ENCODE data around the gene TSPAN9.

The TSPAN9 gene

DNA sequence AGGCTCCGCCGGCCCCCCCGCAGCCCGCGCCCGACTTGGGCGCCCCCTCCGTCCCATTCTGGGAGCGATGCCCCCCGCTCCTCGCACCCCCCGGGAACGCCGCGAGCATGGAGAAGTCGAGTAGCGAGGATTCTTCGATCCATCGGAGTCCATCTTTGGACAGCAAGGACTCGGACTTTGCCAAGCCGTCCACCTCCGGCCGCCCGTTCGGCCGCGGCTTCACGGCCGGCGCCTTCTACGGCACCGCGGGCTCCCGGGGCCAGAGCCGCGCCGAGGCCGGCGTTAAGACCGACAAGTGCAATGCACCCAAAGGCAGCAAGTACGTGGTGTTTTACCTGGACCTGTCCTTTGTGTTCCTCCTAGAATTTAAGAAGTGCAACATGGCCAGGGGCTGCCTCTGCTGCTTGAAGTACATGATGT lies 123.6 kb downstream of the TSPAN9 start:
- FAIRE-seq (no peak), DNase-seq (ENCODE audit: insufficient read length, low spot score) (no peak)

DNA sequence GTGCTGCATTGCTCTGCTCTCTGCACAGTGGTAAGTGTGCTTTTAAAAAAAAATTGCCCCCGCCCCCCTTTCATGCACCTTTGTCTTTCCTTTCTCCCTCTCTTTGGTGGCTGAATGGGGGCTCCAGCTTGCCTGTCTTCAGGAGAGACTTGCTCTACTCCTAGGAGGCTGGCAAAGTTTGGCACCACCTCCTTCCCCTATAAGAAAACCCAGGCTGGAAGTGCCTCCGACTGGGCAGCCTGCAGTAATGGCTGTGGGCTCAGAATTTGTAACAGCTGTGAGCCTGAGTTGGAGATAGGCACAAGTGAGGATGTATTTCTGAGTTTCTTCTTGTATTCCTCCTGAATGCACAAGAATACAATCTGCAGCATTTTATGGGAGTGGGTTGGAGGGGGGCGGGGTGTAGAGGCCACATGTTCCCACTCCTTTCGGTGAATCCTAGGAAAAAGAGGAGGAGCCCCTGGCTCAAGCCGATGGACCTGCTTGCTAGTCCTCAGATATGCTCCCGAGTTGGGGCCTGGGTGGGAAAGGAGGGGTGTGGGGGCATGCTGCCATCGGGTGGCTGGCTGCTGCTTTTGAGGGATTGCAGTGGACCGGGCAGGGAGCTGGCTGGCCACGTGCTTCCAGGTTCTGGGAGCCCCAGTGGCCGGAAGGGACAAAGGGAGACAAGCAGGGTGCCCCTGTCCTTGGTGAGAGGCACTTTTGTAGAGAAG lies 124.3 kb downstream of the TSPAN9 start:
- DNase-seq (ENCODE audit: insufficient read length, low spot score) = no peak
- FAIRE-seq = no peak

DNA sequence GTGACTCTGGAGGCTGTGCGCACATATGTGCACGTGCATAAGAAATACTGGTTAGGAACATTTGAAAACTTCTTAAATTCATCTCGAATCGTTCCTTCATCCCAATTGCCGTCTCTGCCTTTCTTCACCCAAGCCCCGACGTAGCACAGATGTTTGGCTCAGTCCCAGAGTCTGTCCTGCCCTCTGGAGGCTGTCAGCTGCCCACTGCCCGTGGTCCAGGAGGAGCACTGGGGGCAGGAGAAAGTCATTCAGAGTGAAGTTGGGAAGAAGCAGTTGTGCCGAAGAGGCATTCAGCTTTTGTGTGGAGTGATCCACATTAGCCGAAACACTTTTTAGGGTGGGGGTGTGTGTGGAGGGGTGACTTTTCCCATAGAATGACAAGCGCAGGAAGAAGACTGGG lies 124.9 kb downstream of the TSPAN9 start:
- DNase-seq (ENCODE audit: insufficient read length, low spot score) (no peak), FAIRE-seq (no peak)

DNA sequence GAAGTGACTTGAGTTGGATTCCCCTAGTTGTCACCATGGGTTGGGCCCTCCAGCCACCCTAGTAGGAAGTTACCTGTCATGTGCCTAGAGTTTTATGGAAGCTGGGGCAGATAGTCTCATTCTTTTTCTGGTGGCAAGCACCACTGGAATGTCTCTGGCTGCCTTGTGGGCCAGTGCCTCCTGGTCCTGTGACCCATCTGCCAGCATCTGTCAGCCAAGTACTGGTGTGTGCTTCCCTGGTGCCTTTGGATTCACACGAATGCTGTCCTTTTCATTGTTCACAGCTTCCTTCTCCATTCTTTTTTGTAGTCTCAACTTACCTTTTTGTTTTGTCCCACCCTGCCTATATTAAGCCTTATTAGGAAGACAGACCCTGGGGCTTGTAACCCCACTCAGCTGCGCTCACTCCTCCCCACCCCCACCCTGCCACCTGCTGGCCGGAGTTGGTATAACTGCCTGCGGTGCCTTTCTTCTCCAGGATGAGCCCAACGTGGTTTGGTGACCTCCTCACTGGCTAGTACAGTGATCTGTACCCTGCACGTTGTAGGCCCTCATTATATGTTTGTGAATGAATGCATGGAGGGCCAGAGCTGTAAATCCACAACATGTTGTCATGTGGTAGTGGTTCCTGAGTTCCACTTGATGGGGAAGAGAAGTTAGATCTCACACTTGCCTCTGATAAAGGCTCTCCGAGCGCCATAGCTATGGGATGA lies 125.7 kb downstream of the TSPAN9 start:
- FAIRE-seq = peak; percentile 65
- peak; percentile 83 for DNase-seq (ENCODE audit: insufficient read length, low spot score)

DNA sequence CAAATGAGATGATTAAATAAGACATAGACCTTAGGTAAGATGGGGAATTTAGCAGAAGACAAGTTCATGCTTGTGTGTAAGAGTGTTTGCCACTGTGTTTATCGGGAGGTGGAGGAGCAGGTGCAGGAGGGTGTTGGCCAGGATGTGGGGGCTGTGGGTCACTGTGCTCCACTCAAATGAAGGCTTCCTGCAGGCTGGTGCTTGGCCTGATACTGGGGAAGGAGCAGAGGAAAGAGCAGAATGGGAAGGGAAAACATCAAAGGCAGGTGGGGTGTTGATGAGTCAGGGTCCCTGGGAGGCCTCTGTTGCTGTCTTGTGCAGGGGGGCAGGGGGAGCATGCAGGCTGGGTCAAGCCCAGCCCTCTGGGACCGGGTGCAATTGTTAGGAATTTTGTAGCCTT lies 126.5 kb downstream of the TSPAN9 start:
- FAIRE-seq (no peak), DNase-seq (ENCODE audit: insufficient read length, low spot score) (no peak)

DNA sequence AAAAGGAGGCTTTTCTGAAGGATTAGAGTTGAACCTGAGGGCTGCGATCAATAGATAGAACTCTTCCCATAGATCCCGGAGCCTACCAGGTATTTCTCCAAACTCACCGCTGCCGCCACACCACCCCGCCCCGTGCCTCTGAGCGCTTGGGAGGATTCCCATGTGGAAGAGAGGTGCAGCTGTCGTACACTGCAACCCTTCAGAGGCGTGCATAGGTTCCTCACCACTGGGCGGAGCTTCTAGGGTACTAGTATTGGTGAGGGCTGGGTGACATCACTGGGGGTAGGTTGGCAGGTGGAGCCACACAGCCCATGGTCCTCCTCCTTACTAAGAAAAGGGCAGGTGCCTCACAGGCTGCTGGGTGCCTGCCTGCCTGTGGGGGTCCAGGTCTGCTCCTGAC lies 127.0 kb downstream of the TSPAN9 start:
- DNase-seq (ENCODE audit: insufficient read length, low spot score) (no peak), FAIRE-seq (no peak)

DNA sequence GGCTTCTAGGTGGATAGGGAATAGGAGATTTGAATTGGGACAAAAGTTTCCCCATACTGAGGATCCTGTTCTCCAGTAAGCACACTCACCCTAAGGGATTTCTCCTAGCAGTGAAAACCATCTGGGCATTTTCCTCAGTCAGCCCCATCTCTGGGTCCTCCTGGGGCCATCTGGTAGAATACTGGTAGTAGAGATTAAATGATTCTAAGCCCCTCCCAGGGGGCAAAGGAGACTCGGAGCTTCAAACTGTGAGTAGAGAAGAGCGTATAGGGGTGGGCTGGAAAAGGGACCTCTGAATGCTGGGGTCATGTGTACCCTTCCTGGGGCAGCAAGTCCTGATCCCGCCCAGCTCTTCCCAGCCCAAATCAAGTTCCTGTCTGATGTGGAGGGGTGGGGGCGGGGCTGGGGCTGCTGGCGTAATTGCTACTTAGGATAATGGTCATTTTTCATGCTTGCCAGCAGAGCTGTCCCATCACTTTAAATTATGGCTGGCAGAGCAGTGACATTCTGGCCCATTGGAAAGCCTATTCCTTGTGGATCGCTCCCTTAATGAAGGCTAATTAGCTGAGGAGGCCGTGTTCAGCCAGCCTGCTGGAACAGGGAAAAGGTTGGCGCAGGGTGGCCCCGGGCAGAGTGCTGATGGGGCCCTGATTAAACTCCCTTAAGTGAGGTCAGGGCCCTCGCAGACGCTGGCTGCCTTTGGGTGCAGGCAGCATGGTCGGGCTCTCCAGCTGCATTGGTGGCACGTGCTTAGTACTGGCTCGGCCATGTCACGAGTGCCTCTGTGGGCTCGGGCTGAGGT lies 127.8 kb downstream of the TSPAN9 start:
- no peak for DNase-seq (ENCODE audit: insufficient read length, low spot score)

DNA sequence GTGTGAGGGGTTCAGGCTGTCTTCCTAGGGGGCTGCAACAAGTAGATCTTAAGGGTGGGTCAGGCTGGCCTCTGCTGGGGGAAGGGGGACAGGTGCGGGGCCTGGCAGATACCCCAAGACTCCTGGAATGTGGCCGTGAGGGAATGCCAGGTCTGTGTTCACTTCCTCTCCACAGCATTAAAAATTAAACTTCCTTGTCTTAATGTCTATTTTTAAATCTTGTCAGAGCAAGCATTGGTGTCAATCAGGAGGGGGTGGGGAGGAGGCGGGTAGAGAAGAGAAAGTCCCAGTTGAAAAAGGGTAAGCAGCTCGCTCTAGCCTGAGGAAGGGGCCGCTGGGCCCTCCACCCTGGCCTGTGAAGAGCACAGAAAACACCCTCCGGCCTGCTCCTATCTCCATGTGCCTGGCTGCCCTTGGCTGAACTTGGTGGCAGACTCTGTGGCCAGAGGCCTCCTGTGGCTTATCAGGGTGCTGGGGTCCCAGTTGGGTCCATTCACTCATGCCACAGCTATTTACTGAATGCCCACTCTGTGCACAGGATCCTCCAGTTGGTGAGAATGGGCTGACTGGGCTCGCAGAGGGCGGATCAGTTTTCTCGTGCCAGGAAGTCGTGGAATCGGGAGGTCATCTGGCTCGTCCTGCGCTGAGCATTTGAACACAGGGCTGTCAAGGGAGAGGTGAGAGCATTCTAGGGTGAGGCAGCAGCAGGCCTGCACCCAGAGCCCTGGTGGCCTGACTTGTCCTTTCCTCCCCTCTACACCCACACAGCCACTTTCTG lies 128.8 kb downstream of the TSPAN9 start:
- no peak for FAIRE-seq
- DNase-seq (ENCODE audit: insufficient read length, low spot score) = no peak

More for the DNA sequence above, 127.8 kb downstream of the TSPAN9 start:
- no peak for FAIRE-seq

DNA sequence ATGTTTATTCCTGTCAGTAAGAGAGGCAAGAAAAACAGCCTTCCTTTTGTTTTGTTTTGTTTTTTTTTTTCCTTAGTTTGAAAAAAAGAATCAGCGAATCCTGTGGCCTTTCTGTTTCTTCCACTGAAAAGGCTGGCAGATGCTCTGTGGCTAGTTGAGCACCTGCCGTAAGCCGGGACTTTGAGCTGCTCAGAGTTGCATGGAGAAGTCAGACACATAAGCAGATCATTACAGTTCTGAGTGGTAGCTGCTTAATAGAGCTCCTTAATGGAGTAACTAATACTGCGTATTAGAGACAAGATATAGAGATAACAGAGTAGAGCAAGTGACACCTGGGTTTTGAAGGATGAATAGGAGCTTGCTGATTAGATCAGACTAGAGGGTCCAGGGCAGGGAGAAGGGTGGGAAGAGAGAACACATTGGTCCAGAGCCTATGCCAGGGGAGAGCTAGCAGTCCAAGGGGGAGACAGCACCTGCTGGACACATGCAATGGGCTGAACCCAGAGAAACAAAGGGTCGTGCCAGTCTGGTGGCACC lies 129.4 kb downstream of the TSPAN9 start:
- DNase-seq (ENCODE audit: insufficient read length, low spot score) (no peak), FAIRE-seq (no peak)

DNA sequence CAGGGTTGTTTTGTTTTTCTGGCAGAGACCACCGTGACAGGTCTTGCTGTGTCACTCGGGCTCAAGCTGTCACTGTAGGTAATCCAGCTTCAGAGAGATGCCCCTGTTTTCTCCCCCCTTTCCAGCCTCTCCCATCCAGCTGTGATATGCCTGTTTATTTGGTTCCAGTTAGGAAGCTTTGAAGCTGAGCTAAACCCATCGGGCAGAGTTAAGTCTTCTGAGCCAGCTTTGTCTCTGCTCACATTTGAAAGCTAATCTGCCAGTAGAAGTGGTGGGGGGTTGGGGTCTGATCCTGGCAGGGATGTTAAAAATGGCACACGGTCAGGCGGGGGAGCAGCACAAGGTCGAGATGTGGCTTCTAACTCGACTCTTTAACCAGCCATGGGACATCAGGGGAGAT lies 130.0 kb downstream of the TSPAN9 start:
- DNase-seq (ENCODE audit: insufficient read length, low spot score) = no peak
- FAIRE-seq = no peak

DNA sequence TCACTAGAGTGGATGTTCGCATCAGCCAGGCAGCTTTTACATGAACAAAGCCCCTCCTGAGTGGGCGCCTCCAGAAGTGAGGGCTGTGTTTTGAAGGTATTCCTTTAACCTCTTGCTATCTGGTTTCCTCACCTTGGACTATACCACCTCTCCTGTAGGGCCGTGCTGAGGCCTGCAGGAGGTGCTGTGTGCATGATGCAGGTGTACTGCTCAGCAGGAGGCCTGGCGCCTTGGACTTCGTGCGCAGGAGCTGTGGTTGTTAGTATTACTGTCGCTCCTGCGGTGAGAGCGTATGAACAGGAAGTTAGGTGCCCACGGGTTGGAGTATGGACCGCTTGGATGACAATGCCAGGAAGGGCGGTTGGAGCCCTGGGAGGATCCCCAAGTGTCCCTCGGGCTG lies 130.7 kb downstream of the TSPAN9 start:
- no peak for DNase-seq (ENCODE audit: insufficient read length, low spot score)
- FAIRE-seq = no peak

DNA sequence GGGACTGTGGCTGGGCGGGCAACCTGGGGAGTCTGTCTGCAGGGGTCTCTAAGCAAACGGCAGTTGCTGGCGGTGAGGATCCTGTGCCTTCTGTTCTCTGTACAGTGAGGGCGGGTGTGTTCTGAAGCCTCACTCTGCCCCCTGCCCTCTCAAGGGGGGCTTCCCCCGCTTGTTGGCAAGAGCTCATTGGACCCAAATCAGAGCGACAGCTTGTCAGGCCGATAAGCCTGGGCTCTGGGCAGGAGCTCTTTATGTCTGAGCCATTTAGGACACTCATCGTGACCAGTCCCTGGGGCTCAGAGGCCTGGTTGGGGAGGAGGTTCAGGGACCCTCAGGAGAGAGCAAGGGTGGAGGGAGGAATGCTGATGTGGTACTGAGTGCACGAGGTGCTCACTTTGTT lies 136.0 kb downstream of the TSPAN9 start:
- FAIRE-seq (no peak), DNase-seq (ENCODE audit: insufficient read length, low spot score) (no peak)

DNA sequence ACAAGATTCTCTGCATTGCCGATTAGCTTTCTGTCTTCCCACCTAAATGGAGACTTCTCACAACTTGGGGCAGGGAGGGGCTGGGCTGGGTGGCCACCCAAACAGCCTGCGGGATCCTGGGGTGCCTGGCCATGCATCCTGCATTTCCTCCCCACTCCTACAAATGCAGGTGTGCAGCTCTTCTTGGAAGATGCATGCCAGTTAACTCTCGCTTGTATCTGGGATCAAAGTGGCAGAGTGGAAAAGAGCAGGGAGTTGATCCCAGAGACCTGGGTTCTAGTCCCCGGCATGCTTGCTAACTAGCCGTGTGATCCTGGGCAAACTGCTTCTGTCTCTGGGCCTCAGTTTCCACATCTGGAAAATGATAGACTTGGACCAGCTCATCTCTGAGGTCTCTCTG lies 136.6 kb downstream of the TSPAN9 start:
- DNase-seq (ENCODE audit: insufficient read length, low spot score) (no peak), FAIRE-seq (no peak)

DNA sequence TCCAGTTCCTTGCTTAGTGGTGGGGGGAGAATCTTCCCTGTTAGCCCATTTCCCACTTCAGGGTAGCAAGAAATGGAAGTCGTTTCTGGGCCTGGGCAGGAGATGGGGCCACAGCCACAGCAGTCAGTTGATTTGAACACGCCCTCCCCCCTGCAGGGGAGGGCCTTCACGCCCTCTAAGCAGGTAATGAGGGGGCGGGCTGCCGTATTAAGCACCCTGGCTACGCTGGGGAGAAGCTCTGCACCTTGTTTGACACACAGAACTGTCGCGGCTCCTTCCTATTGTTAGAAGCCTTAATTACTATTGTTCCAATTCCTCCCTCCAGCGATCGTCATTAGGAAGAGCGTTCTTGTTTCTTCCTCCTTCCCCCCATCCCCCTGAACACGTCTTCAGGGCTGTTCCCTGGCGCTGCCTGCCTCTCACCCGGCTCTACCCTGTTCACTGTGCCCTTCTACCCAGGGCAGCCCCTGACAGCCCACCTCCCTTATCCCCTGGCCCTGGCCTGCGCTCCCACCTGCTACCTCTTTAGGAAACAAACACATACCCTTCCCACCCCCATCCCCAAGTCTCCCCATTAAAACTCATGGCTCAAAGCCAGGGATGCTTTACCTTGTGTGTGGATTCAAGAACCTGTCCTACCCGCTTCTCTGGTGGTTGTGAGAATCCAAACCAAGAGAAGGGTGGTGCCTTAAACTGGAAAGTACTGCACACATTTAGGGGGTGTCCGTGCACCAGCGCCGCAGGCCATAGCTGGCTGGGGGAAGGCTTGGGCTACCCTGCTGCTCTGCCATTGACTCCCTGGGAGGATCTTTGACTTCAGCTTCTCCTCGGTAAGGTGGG lies 137.6 kb downstream of the TSPAN9 start:
- DNase-seq (ENCODE audit: insufficient read length, low spot score) = no peak
- no peak for FAIRE-seq

DNA sequence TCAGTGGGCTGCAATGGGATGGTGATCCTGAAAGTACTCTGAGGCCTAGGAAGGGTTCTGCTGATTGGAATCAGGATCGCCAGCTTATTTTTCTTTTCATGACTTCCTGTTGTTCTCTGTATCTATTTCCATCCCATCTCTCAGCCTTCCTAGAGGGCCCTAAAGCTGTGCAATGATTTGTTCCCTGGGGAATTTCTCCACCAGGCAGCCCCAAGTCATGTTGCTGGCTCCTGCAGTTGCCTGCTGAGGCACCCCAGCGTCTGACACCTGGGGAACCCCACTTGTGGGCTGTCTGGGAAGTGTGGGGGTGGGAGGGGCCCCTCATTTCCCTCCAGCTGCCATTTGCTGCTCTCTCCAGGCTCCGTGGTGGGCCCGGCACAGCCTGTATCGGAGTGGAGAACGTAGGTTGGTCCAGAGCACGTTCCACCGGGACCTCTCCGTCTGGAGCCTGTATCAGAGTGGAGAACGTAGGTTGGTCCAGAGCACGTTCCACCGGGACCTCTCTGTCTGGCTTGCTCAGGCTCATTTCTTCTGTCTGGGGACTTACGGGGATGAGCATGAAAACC lies 138.3 kb downstream of the TSPAN9 start:
- FAIRE-seq (no peak), DNase-seq (ENCODE audit: insufficient read length, low spot score) (no peak)

DNA sequence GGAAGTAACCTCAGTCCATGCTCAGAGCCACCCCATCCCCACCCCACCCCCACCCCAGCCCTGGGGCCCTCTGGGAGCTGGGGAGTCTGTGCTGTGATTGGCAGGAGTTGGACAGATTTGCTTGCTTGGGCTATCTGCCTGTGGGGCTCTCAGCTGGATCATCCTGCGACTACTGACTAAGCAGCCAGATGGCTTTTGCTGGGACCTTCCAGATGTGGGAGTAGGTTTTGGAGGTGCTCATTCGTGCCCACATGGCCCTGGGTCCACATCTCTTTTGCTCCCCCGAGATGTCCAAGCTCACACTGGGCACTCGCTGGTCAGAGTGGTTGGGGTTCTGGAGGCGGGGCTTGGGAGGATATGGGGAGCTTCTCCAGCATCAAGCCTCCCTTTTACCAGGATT lies 138.9 kb downstream of the TSPAN9 start:
- no peak for FAIRE-seq
- no peak for DNase-seq (ENCODE audit: insufficient read length, low spot score)

DNA sequence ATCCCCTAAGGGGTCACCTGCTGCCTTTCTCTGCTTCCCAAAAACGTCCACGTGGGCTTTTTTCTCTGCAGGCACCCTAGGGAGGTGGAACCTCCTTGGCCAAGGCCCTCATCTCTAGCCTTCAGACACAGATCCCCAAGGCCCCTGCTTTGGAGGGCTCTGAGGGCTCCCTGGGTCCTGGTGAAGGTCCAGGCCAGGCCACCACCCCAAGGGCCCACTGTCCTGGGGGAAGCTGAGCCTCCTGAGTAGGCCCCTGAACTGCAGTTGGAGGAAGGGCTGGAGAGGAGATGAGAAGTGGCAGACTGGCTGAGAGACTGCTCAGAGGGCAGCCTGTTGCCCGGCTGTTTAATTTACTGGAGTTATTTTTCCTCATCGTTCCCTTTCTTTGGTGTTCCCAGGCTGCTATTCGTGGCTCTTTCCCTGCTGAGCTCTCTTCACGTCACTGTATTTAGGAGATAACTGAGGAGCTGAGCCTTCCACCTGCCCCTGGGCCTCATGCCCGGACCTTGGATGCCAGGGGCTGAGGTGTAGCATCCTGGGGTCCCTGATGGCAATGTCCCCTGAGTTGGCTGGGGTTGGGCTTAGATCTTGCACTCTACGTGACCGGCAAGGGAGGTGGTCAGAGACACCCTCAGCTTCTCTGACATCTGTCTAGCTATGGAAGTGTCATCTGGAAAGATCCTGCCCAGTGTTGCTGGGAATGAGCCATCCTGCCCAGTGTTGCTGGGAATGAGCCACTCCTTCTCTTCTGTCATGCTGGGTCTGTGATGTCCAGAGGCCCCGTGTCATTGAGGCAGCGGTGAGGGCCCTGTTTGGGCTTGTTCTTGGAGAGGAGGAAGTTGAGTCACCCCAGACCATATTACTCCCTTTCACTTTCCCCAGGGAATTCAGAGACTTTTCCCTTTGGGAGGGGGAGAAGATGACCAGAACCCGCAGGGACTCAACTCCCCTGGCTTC lies 139.8 kb downstream of the TSPAN9 start:
- no peak for DNase-seq (ENCODE audit: insufficient read length, low spot score)
- no peak for FAIRE-seq

DNA sequence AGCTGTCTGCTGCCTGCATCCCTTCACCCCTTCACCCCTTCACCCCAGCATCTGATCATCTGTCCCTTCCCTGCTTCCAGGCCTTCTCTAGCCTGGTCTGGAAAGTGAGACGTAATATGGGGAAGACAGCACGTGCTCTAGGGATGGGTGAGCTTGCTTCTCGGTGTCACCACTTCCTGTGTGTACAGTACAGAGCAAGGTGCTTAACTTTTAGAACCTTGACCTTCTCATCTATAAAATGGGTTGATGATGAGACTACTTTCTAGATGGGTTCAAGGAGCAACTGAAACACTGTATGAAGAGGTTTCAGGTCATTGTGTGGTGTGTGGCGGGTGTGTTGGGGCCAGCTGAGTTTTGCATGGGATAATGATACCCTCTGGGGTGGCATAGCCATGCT lies 140.5 kb downstream of the TSPAN9 start:
- no peak for FAIRE-seq

More for the DNA sequence above, 140.5 kb downstream of the TSPAN9 start:
- no peak for DNase-seq (ENCODE audit: insufficient read length, low spot score)

All from GM19239 (cell line).